ENCODE measurements around the gene CRB2.
A peak's percentile ranks its signal among the peaks of the same experiment; 100 is the strongest.
"Not testable (repeated sequence)": the region's sequence is repeated elsewhere in the genome, so short reads cannot be mapped to it uniquely, and the experiment has no call there.

The CRB2 gene

GRCh38 chr9:123327697-123328100, 28.3 kb upstream of the CRB2 start:
- peak; percentile 40 for DNase-seq

GRCh38 chr9:123329329-123329955, 26.6 kb upstream of the CRB2 start:
- DNase-seq = no peak

- DNase-seq = no peak
Measured at GRCh38 chr9:123331346-123332060, 24.5 kb upstream of the CRB2 start.

- not testable (repeated sequence) for DNase-seq
Measured at GRCh38 chr9:123333058-123333669, 22.8 kb upstream of the CRB2 start.

GRCh38 chr9:123334639-123335038, 21.4 kb upstream of the CRB2 start:
- no peak for DNase-seq

GRCh38 chr9:123335193-123335985, 20.6 kb upstream of the CRB2 start:
- peak; percentile 59 for DNase-seq

GRCh38 chr9:123335986-123336329, 20.0 kb upstream of the CRB2 start:
- DNase-seq = no peak

GRCh38 chr9:123336449-123336848, 19.5 kb upstream of the CRB2 start:
- no peak for DNase-seq

GRCh38 chr9:123336959-123337358, 19.0 kb upstream of the CRB2 start:
- no peak for DNase-seq

GRCh38 chr9:123337971-123338370, 18.0 kb upstream of the CRB2 start:
- no peak for DNase-seq

- DNase-seq = no peak
Measured at GRCh38 chr9:123338710-123339665, 17.0 kb upstream of the CRB2 start.

GRCh38 chr9:123339666-123340510, 16.1 kb upstream of the CRB2 start:
- no peak for DNase-seq

- no peak for DNase-seq
Measured at GRCh38 chr9:123341816-123342215, 14.2 kb upstream of the CRB2 start.

GRCh38 chr9:123342247-123342646, 13.8 kb upstream of the CRB2 start:
- no peak for DNase-seq

- no peak for DNase-seq
Measured at GRCh38 chr9:123343443-123344191, 12.4 kb upstream of the CRB2 start.

- no peak for DNase-seq
Measured at GRCh38 chr9:123344192-123344949, 11.6 kb upstream of the CRB2 start.

- DNase-seq = no peak
Measured at GRCh38 chr9:123345567-123345955, 10.4 kb upstream of the CRB2 start.

GRCh38 chr9:123346026-123346425, 10.0 kb upstream of the CRB2 start:
- DNase-seq = no peak

- no peak for DNase-seq
Measured at GRCh38 chr9:123346826-123347225, 9.2 kb upstream of the CRB2 start.
